Liver (tissue), 9 donors: ENCODE data around the gene TSPYL6. TPM values are rescaled to one million over a fixed set of nuclear protein-coding genes. Genes with fewer than 3 reads are reported as not detected.

Experiments
- DNase-seq: peaks from one replicate; pipeline ENCODE4 v3.0.0-alpha.2; 2017; ENCODE audit warnings: low spot score
- H3K27ac ChIP-seq, 2 donors: one replicate each; pipeline ENCODE4 v1.7.0; 2013; ENCODE audit warnings: inconsistent platforms in 2 of 2, low read length in 2 of 2, control low read depth in 1 of 2, low read depth in 1 of 2, mild to moderate bottlenecking in 1 of 2
- H3K27me3 ChIP-seq, 4 donors: one replicate each; pipeline versions ENCODE4 v1.6.1 to v1.7.0; 2013; ENCODE audit warnings: low read length in 3 of 4, inconsistent platforms in 1 of 4, mild to moderate bottlenecking in 1 of 4, moderate library complexity in 1 of 4; ENCODE audit not compliant: control insufficient read depth in 4 of 4, insufficient read depth in 4 of 4
- H3K36me3 ChIP-seq, 4 donors: one replicate each; pipeline versions ENCODE4 v1.6.1 to v1.7.0; 2013; ENCODE audit warnings: low read length in 3 of 4, mild to moderate bottlenecking in 3 of 4, low read depth in 1 of 4, moderate library complexity in 1 of 4; ENCODE audit not compliant: control insufficient read depth in 4 of 4, insufficient read depth in 3 of 4
- H3K4me1 ChIP-seq, 4 donors: one replicate each; pipeline versions ENCODE4 v1.6.1 to v1.7.0; 2013; ENCODE audit warnings: low read length in 3 of 4, mild to moderate bottlenecking in 3 of 4, moderate library complexity in 1 of 4; ENCODE audit not compliant: control insufficient read depth in 4 of 4, insufficient read depth in 4 of 4
- H3K4me3 ChIP-seq, 3 donors: one replicate each; pipeline versions ENCODE4 v1.6.1 to v1.7.0; 2013; ENCODE audit warnings: low read length in 3 of 3, control low read depth in 1 of 3, low read depth in 1 of 3, mild to moderate bottlenecking in 1 of 3
- H3K9ac ChIP-seq, 2 donors: one replicate each; pipeline ENCODE4 v1.7.0; 2013; ENCODE audit warnings: low read length in 2 of 2, mild to moderate bottlenecking in 2 of 2, moderate library complexity in 2 of 2, control low read depth in 1 of 2, low read depth in 1 of 2
- H3K9me3 ChIP-seq, 4 donors: one replicate each; pipeline versions ENCODE4 v1.6.1 to v1.7.0; 2013; ENCODE audit warnings: low read length in 3 of 4; ENCODE audit not compliant: control insufficient read depth in 4 of 4
- FOXA2 ChIP-seq: IDR thresholded peaks from 2 replicates; pipeline ENCODE4 v1.6.1; 2016; ENCODE audit warnings: antibody characterized with exemption
- GABPA ChIP-seq, 2 donors: IDR thresholded peaks in 1 of 2; conservative IDR thresholded peaks in 1 of 2; 2 replicates each; pipeline ENCODE4 v1.6.1; 2016; ENCODE audit warnings: antibody characterized with exemption in 2 of 2, mild to moderate bottlenecking in 1 of 2, moderate library complexity in 1 of 2
- HNF4G ChIP-seq: IDR thresholded peaks from 2 replicates; pipeline ENCODE4 v1.6.1; 2016; ENCODE audit warnings: antibody characterized with exemption
- MAX ChIP-seq: IDR thresholded peaks from 2 replicates; pipeline ENCODE4 v1.6.1; 2016; ENCODE audit warnings: antibody characterized with exemption
- NR2F2 ChIP-seq: IDR thresholded peaks from 2 replicates; pipeline ENCODE4 v1.6.1; 2016; ENCODE audit warnings: antibody characterized with exemption
- RAD21 ChIP-seq, 2 donors: IDR thresholded peaks; 2 replicates each; pipeline ENCODE4 v1.6.1; 2016; ENCODE audit warnings: antibody characterized with exemption in 2 of 2, mild to moderate bottlenecking in 2 of 2
- REST ChIP-seq: IDR thresholded peaks from 2 replicates; pipeline ENCODE4 v1.6.1; 2016; ENCODE audit warnings: antibody characterized with exemption, mild to moderate bottlenecking
- RXRA ChIP-seq, 2 donors: IDR thresholded peaks; 2 replicates each; pipeline ENCODE4 v1.6.1; 2017 to 2018; ENCODE audit warnings: antibody characterized with exemption in 2 of 2, mild to moderate bottlenecking in 1 of 2
- SP1 ChIP-seq: IDR thresholded peaks from 2 replicates; pipeline ENCODE4 v1.6.1; 2018; ENCODE audit warnings: antibody characterized with exemption, mild to moderate bottlenecking
- TAF1 ChIP-seq: conservative IDR thresholded peaks from 2 replicates; pipeline ENCODE4 v1.6.1; 2016; ENCODE audit warnings: antibody characterized with exemption, mild to moderate bottlenecking
- YY1 ChIP-seq: IDR thresholded peaks from 2 replicates; pipeline ENCODE4 v1.6.1; 2016; ENCODE audit warnings: antibody characterized with exemption, mild to moderate bottlenecking
- ZBTB33 ChIP-seq: IDR thresholded peaks from 2 replicates; pipeline ENCODE4 v1.6.1; 2016; ENCODE audit warnings: antibody characterized with exemption
- WGBS: extraction: QIAGEN DNeasy Blood & Tissue Kit; methylation state at CpG from one replicate; pipeline ENCODE4 v1.1.7; 2013; 5-methylcytosine and 5-hydroxymethylcytosine counted together
- polyA plus RNA-seq, 2 donors: library from polyadenylated mRNA; stranded (reverse) in 1 of 2; unstranded in 1 of 2; fragments of 200-250 nt in 1 of 2; fragments of >200 nt in 1 of 2; fragmentation: Nextera tagmentation in 1 of 2; extraction: Ambion mirVana in 1 of 2; gene quantifications; one replicate each; pipeline versions ENCODE4 v1.2.1 to v1.2.3, GENCODE V29; 2013 to 2015
- total RNA-seq, 2 donors: library from RNA; depleted of rRNA; stranded (reverse); fragments of >200 nt; gene quantifications; one replicate each; pipeline ENCODE4 v1.2.3, GENCODE V29; 2014
- TF ChIP-seq, protein P1 (sequence below): fragments of 150-350 bp; IDR thresholded peaks from 2 replicates; pipeline ENCODE4 v1.5.1; 2017; ENCODE audit warnings: improper control_type of control experiment, low read depth, low read length; ENCODE audit not compliant: missing input control
- donor health status: healthy.
- donor health status: healthy.
- donor health status: healthy.
- donor health status: healthy.
- donor health status: healthy.

Gene TSPYL6
- total and polyA plus RNA-seq, 4 donors = under 0.01 to 0.04 TPM; not detected in 2

GRCh38 chr2:54226260-54226659 lies 29.8 kb downstream of the TSPYL6 start (continued):
- TF ChIP-seq REST (no peak), TAF1 (no peak), ZBTB33 (no peak)

DNA sequence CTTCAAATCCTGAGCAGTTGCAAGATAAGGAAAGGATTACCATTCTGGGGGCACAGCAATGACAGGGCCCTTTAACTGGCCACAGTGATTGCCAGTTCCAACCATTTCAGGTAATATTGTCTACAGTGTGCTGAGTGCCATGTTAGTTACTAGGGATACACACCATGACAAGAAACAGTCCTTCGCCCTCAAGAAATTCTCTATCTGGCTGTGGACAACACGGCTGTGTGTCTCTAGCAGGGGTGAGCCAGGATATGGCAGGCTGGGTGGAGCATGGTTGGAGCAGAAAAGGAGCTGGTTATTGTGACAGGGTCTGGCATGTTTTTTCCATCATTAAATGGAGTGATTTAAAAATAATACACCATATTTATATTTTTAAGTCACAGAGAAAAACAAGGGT lies 31.0 kb downstream of the TSPYL6 start:
- Histone ChIP-seq H3K9ac (no peak overlapping the region), H3K9me3 (no peaks in the 10 kb centered on the region), H3K27ac (no peak overlapping the region), H3K36me3 (no peaks in the 10 kb centered on the region), H3K4me3 (no peak overlapping the region), H3K4me1 (no peaks in the 10 kb centered on the region), H3K27me3 (no peaks in the 10 kb centered on the region)
- WGBS = 98% methylated on average over 2 of the region's 2 CpGs
- DNase-seq = no peak
- TF ChIP-seq RAD21 (IDR thresholded peaks at IDR 0.05) (no peak), HNF4G (no peak), FOXA2 (no peak), RXRA (IDR thresholded peaks at IDR 0.05) (no peak), SP1 (no peak), YY1 (no peak), TAF1 (no peak)
- TF ChIP-seq, protein P1, sequence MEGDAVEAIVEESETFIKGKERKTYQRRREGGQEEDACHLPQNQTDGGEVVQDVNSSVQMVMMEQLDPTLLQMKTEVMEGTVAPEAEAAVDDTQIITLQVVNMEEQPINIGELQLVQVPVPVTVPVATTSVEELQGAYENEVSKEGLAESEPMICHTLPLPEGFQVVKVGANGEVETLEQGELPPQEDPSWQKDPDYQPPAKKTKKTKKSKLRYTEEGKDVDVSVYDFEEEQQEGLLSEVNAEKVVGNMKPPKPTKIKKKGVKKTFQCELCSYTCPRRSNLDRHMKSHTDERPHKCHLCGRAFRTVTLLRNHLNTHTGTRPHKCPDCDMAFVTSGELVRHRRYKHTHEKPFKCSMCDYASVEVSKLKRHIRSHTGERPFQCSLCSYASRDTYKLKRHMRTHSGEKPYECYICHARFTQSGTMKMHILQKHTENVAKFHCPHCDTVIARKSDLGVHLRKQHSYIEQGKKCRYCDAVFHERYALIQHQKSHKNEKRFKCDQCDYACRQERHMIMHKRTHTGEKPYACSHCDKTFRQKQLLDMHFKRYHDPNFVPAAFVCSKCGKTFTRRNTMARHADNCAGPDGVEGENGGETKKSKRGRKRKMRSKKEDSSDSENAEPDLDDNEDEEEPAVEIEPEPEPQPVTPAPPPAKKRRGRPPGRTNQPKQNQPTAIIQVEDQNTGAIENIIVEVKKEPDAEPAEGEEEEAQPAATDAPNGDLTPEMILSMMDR = no peak

DNA sequence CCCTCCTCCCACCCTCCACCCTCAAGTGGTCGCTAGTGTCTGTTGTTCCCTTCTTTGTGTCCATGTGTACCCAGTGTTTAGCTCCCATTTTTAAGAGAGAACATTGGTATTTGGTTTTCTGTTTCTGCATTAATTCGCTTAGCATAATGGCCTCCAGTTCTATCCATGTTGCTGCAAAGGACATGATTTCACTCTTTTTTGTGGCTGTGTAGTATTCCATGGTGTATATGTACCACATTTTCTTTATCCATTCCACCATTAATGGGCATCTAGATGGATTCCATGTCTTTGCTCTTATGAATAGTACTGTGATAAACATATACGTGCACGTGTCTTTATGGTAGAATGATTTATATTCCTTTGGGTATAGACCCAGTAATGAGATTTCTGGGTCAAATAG lies 42.9 kb downstream of the TSPYL6 start:
- no peaks in the 10 kb centered on the region for H3K27me3 ChIP-seq
- WGBS = 96% methylated on average over 4 of the region's 4 CpGs
- no peak overlapping the region for H3K4me3 ChIP-seq
- no peak for TF ChIP-seq MAX
- TF ChIP-seq GABPA (IDR thresholded peaks at IDR 0.05 in 1 of 2, conservative IDR thresholded peaks at IDR 0.05 in 1 of 2) = no peak
- no peak for TF ChIP-seq NR2F2
- no peaks in the 10 kb centered on the region for H3K36me3 ChIP-seq
- H3K9ac ChIP-seq = no peak overlapping the region
- peaks cover 0 to 4% (median 3%) of the 10 kb centered on the region in 4 donors for H3K4me1 ChIP-seq
- peaks cover 0 to 2% (median 1%) of the 10 kb centered on the region in 4 donors for H3K9me3 ChIP-seq
- no peak overlapping the region for H3K27ac ChIP-seq
- DNase-seq = no peak
